ENCODE measurements around the gene FTSJ1.
"Not testable (repeated sequence)": the region's sequence is repeated elsewhere in the genome, so short reads cannot be mapped to it uniquely, and the experiment has no call there.

DNA sequence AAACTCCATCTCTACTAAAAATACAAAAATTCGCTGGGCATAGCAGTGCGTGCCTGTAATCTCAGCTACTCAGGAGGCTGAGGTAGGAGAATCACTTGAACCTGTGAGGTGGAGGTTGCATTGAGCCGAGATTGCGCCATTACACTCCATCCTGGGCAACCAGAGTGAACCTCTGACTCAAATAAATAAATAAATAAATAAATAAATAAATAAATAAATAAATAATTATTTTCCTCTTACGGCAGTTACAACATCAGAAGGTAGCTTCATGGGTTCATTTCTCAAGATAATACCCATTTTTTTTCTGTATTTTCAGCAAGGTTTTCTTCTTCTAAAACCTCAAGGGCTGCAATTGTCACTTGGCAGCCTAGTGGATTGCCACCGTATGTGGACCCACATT is 28.8 kb upstream of the FTSJ1 start:
- not testable (repeated sequence) for TF ChIP-seq CTCF (conservative IDR thresholded peaks at IDR 0.05; ENCODE audit: low read length); EZH2phosphoT487 (IDR thresholded peaks at IDR 0.05; ENCODE audit: borderline replicate concordance)
